Fibroblast of lung (primary cell): Measurements from ENCODE around the gene UBAP1. TPM values are rescaled to one million over a fixed set of nuclear protein-coding genes. Genes with fewer than 3 reads are reported as not detected.

Source experiments
- DNase-seq, 2 donors: peaks; one replicate each; pipeline versions ENCODE4 v3.0.0 to v3.0.0-alpha.2; 2010; ENCODE audit warnings: low read depth in 2 of 2
- H2AFZ ChIP-seq: 2 replicates; pipeline ENCODE4 v1.5.1; 2012; ENCODE audit warnings: low read length, control low read depth, inconsistent platforms
- H3K27ac ChIP-seq: 2 replicates; pipeline ENCODE4 v1.5.1; 2011; ENCODE audit warnings: low read length, control low read depth; ENCODE audit not compliant: insufficient read depth
- H3K27me3 ChIP-seq: 2 replicates; pipeline ENCODE4 v1.5.1; 2011; ENCODE audit warnings: mild to moderate bottlenecking, low read length; ENCODE audit not compliant: control insufficient read depth, insufficient read depth
- H3K36me3 ChIP-seq: 2 replicates; pipeline ENCODE4 v1.5.1; 2011; ENCODE audit warnings: low read length; ENCODE audit not compliant: control insufficient read depth, insufficient read depth
- H3K4me1 ChIP-seq: 2 replicates; pipeline ENCODE4 v1.5.1; 2011; ENCODE audit warnings: low read length; ENCODE audit not compliant: control insufficient read depth, insufficient read depth; ENCODE audit errors: extremely low read depth
- H3K4me2 ChIP-seq: 2 replicates; pipeline ENCODE4 v1.5.1; 2011; ENCODE audit warnings: low read length, control low read depth; ENCODE audit not compliant: insufficient read depth; ENCODE audit errors: extremely low read depth
- H3K4me3 ChIP-seq, 4 experiments: fragments of 200-600 bp in 1 of 4; sonication (generic) in 1 of 4; replicated peaks in 1 of 4; 2 replicates each; pipeline ENCODE4 v1.5.1; 2011 to 2016; ENCODE audit warnings: low read length in 4 of 4, low read depth in 3 of 4, mild to moderate bottlenecking in 3 of 4, control low read depth in 2 of 4, inconsistent platforms in 1 of 4, mixed read lengths in 1 of 4; ENCODE audit not compliant: insufficient read depth in 1 of 4; ENCODE audit errors: control extremely low read depth in 1 of 4
- H3K79me2 ChIP-seq: 2 replicates; pipeline ENCODE4 v1.5.1; 2012; ENCODE audit warnings: mild to moderate bottlenecking, low read length, inconsistent platforms; ENCODE audit not compliant: control insufficient read depth, insufficient read depth
- H3K9ac ChIP-seq: 2 replicates; pipeline ENCODE4 v1.5.1; 2011; ENCODE audit warnings: mild to moderate bottlenecking, low read length, control low read depth; ENCODE audit not compliant: insufficient read depth
- H3K9me3 ChIP-seq: 2 replicates; pipeline ENCODE4 v1.5.1; 2012; ENCODE audit warnings: low read depth, low read length; ENCODE audit not compliant: control insufficient read depth, insufficient read depth
- H4K20me1 ChIP-seq: 2 replicates; pipeline ENCODE4 v1.5.1; 2011; ENCODE audit warnings: low read length; ENCODE audit not compliant: control insufficient read depth, insufficient read depth; ENCODE audit errors: extremely low read depth
- EZH2 ChIP-seq: IDR thresholded peaks from 2 replicates; pipeline ENCODE4 v1.5.1; 2012; ENCODE audit warnings: low read length, control low read depth, mild to moderate bottlenecking; ENCODE audit errors: missing control alignments
- polyA plus RNA-seq, 2 donors: library from polyadenylated mRNA; depleted of rRNA in 1 of 2; stranded (reverse) in 1 of 2; unstranded in 1 of 2; fragments of >200 nt; gene quantifications; 2 replicates each; pipeline ENCODE4 v1.2.1, GENCODE V29; 2011 to 2012; ENCODE audit warnings: missing spikeins in 1 of 2
- total RNA-seq: library from RNA; depleted of rRNA; stranded (reverse); fragments of >200 nt; gene quantifications from 2 replicates; pipeline ENCODE4 v1.2.1, GENCODE V29; 2014
- TF ChIP-seq, protein P1 (sequence below), 2 donors: IDR thresholded peaks in 1 of 2; conservative IDR thresholded peaks in 1 of 2; 1 replicate in 1 of 2; 2 replicates in 1 of 2; pipeline ENCODE4 v1.5.1; 2011 to 2012; ENCODE audit warnings: low read length in 2 of 2, control low read depth in 1 of 2, inconsistent platforms in 1 of 2, low read depth in 1 of 2, mild to moderate bottlenecking in 1 of 2

Gene UBAP1
- total and polyA plus RNA-seq, 2 donors (not counting 1 experiment from before 2014, with no cell fraction given), result 41.6 to 58.1 TPM

GRCh38 chr9:34200092-34200491 is 21.2 kb downstream of the UBAP1 start:
- peaks cover 57% of the 10 kb centered on the region for H3K79me2 ChIP-seq
- no peaks in the 10 kb centered on the region for H3K9me3 ChIP-seq
- no peaks in the 10 kb centered on the region for H3K27me3 ChIP-seq
- DNase-seq, result no peak
- H4K20me1 ChIP-seq, result no peaks in the 10 kb centered on the region
- H3K9ac ChIP-seq, result no peak overlapping the region
- no peak overlapping the region for H3K27ac ChIP-seq
- TF ChIP-seq, protein P1, sequence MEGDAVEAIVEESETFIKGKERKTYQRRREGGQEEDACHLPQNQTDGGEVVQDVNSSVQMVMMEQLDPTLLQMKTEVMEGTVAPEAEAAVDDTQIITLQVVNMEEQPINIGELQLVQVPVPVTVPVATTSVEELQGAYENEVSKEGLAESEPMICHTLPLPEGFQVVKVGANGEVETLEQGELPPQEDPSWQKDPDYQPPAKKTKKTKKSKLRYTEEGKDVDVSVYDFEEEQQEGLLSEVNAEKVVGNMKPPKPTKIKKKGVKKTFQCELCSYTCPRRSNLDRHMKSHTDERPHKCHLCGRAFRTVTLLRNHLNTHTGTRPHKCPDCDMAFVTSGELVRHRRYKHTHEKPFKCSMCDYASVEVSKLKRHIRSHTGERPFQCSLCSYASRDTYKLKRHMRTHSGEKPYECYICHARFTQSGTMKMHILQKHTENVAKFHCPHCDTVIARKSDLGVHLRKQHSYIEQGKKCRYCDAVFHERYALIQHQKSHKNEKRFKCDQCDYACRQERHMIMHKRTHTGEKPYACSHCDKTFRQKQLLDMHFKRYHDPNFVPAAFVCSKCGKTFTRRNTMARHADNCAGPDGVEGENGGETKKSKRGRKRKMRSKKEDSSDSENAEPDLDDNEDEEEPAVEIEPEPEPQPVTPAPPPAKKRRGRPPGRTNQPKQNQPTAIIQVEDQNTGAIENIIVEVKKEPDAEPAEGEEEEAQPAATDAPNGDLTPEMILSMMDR (conservative IDR thresholded peaks at IDR 0.05 in 1 of 2, IDR thresholded peaks at IDR 0.05 in 1 of 2; ENCODE audit: low read depth in 1 of 2, low read length in 2 of 2), result no peak
- TF ChIP-seq EZH2, result no peak
- H2AFZ ChIP-seq, result no peak overlapping the region
- H3K36me3 ChIP-seq, result peaks cover 3% of the 10 kb centered on the region
- H3K4me1 ChIP-seq, result peaks cover 3% of the 10 kb centered on the region
- no peak overlapping the region for H3K4me3 ChIP-seq
- H3K4me2 ChIP-seq, result no peak overlapping the region

- Histone ChIP-seq H3K36me3 (no peaks in the 10 kb centered on the region), H3K4me2 (peak overlapping the region; percentile 4), H3K4me3 (no peak overlapping the region), H3K27me3 (no peaks in the 10 kb centered on the region), H3K9me3 (no peaks in the 10 kb centered on the region), H3K79me2 (peaks cover 54% of the 10 kb centered on the region), H3K27ac (peak overlapping the region; percentile 53), H3K4me1 (peaks cover 3% of the 10 kb centered on the region), H3K9ac (no peak overlapping the region), H4K20me1 (no peaks in the 10 kb centered on the region), H2AFZ (no peak overlapping the region)
- DNase-seq, result peak in 1 of 2 donors; percentile 57
- TF ChIP-seq EZH2, result no peak
- TF ChIP-seq, protein P1 (conservative IDR thresholded peaks at IDR 0.05 in 1 of 2, IDR thresholded peaks at IDR 0.05 in 1 of 2; ENCODE audit: low read depth in 1 of 2, low read length in 2 of 2), result no peak
These were observed 24.6 kb downstream of the UBAP1 start for GRCh38 chr9:34203275-34203991.

- peak overlapping the region; percentile 46 for H3K4me2 ChIP-seq
- H3K27ac ChIP-seq, result peak overlapping the region; percentile 53
- no peak overlapping the region for H3K9ac ChIP-seq
- no peak overlapping the region for H3K4me3 ChIP-seq
- peak in 1 of 2 donors; percentile 47 for DNase-seq
- H3K36me3 ChIP-seq, result no peaks in the 10 kb centered on the region
- no peak overlapping the region for H2AFZ ChIP-seq
- TF ChIP-seq EZH2, result no peak
- TF ChIP-seq, protein P1 (conservative IDR thresholded peaks at IDR 0.05 in 1 of 2, IDR thresholded peaks at IDR 0.05 in 1 of 2; ENCODE audit: low read depth in 1 of 2, low read length in 2 of 2), result no peak
- no peaks in the 10 kb centered on the region for H3K27me3 ChIP-seq
- no peaks in the 10 kb centered on the region for H3K9me3 ChIP-seq
- no peaks in the 10 kb centered on the region for H4K20me1 ChIP-seq
- H3K79me2 ChIP-seq, result peaks cover 52% of the 10 kb centered on the region
- peaks cover 3% of the 10 kb centered on the region for H3K4me1 ChIP-seq
These were observed 25.3 kb downstream of the UBAP1 start for GRCh38 chr9:34203992-34204635.
